Parathyroid adenoma (tissue), 2 donors: Measurements from ENCODE around the gene CEP112.
"Not testable (repeated sequence)": the region's sequence is repeated elsewhere in the genome, so short reads cannot be mapped to it uniquely, and the experiment has no call there.

ENCODE experiments used
- H2AFZ ChIP-seq: fragments of 300-600 bp; sonication (generic); one replicate; pipeline ENCODE4 v1.7.0; 2017; ENCODE audit warnings: antibody characterized with exemption, mild to moderate bottlenecking
- H3K27ac ChIP-seq: fragments of 300-600 bp; sonication (generic); one replicate; pipeline ENCODE4 v1.7.0; 2017
- H3K27me3 ChIP-seq: fragments of 300-600 bp; sonication (generic); one replicate; pipeline ENCODE4 v1.7.0; 2017; ENCODE audit warnings: low read length; ENCODE audit not compliant: control insufficient read depth, insufficient read depth
- H3K36me3 ChIP-seq: fragments of 300-600 bp; sonication (generic); one replicate; pipeline ENCODE4 v1.7.0; 2017; ENCODE audit warnings: low read length; ENCODE audit not compliant: control insufficient read depth, insufficient read depth
- H3K4me1 ChIP-seq: fragments of 300-600 bp; sonication (generic); one replicate; pipeline ENCODE4 v1.7.0; 2017; ENCODE audit warnings: control low read depth
- H3K4me2 ChIP-seq: fragments of 300-600 bp; sonication (generic); one replicate; pipeline ENCODE4 v1.7.0; 2017; ENCODE audit warnings: low read length
- H3K4me3 ChIP-seq: fragments of 300-600 bp; sonication (generic); one replicate; pipeline ENCODE4 v1.7.0; 2017; ENCODE audit warnings: low read depth, low read length
- H3K79me2 ChIP-seq: fragments of 300-600 bp; sonication (generic); one replicate; pipeline ENCODE4 v1.7.0; 2017; ENCODE audit warnings: control low read depth
- H3K9ac ChIP-seq: fragments of 300-600 bp; sonication (generic); one replicate; pipeline ENCODE4 v1.7.0; 2017; ENCODE audit warnings: mild to moderate bottlenecking
- H3K9me3 ChIP-seq: fragments of 300-600 bp; sonication (generic); one replicate; pipeline ENCODE4 v1.7.0; 2017; ENCODE audit warnings: low read length; ENCODE audit not compliant: control insufficient read depth
- TF ChIP-seq, protein P1 (sequence below): fragments of 300-600 bp; sonication (generic); IDR thresholded peaks from one replicate; pipeline ENCODE4 v1.7.0; 2017; ENCODE audit warnings: antibody characterized with exemption, mild to moderate bottlenecking
- donor health status: primary hyperparathyroidism.

CEP112 gene

DNA sequence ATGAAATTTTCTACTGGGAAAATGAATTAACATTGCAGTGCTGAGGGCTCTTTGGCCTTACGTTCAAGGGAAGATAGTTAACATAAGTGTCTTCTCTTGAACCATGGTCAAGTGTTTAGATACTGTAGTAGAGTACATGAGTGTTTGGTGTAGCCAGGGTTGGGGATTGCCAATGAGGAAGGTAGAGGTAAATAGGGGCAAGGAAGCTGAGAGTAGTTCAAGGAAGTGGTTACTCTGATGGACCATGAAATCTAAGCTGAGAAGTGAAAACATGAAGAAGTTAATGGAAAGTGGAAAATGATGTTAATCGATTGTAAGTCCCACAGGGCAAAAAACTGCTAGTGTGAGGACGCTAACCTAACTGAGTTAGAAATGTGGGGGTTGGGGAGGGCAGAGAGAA is 380.9 kb downstream of the CEP112 start:
- H3K4me1 ChIP-seq = no peaks in the 10 kb centered on the region
- H2AFZ ChIP-seq = no peak overlapping the region
- H3K9ac ChIP-seq = no peak overlapping the region
- H3K4me3 ChIP-seq = no peak overlapping the region
- H3K79me2 ChIP-seq = no peaks in the 10 kb centered on the region
- no peaks in the 10 kb centered on the region for H3K36me3 ChIP-seq
- no peaks in the 10 kb centered on the region for H3K27me3 ChIP-seq
- no peaks in the 10 kb centered on the region for H3K9me3 ChIP-seq
- TF ChIP-seq, protein P1, sequence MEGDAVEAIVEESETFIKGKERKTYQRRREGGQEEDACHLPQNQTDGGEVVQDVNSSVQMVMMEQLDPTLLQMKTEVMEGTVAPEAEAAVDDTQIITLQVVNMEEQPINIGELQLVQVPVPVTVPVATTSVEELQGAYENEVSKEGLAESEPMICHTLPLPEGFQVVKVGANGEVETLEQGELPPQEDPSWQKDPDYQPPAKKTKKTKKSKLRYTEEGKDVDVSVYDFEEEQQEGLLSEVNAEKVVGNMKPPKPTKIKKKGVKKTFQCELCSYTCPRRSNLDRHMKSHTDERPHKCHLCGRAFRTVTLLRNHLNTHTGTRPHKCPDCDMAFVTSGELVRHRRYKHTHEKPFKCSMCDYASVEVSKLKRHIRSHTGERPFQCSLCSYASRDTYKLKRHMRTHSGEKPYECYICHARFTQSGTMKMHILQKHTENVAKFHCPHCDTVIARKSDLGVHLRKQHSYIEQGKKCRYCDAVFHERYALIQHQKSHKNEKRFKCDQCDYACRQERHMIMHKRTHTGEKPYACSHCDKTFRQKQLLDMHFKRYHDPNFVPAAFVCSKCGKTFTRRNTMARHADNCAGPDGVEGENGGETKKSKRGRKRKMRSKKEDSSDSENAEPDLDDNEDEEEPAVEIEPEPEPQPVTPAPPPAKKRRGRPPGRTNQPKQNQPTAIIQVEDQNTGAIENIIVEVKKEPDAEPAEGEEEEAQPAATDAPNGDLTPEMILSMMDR = no peak
- H3K27ac ChIP-seq = no peak overlapping the region
- no peak overlapping the region for H3K4me2 ChIP-seq

DNA sequence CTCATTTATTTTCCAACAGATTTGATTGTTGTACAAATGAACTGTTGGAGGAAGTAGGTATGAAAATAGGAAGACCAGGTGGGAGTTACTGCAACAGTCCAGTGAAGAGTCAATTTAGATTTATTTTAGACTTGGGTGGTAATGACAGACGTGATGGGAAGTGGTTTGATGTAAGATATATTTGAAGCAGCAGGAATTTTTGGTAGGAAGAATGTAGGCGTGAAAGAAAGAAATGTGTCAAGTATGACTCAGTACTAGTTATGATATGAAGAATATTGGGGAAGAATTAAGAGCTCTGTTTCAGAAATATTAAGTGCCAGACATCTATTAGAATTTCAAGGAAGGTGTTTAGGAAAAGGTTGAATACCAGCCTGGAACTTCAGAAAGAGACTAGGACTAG is 382.6 kb downstream of the CEP112 start:
- no peaks in the 10 kb centered on the region for H3K4me1 ChIP-seq
- no peaks in the 10 kb centered on the region for H3K9me3 ChIP-seq
- H3K4me2 ChIP-seq = no peak overlapping the region
- no peaks in the 10 kb centered on the region for H3K27me3 ChIP-seq
- no peaks in the 10 kb centered on the region for H3K36me3 ChIP-seq
- TF ChIP-seq, protein P1 = no peak
- no peak overlapping the region for H3K9ac ChIP-seq
- H2AFZ ChIP-seq = no peak overlapping the region
- H3K79me2 ChIP-seq = no peaks in the 10 kb centered on the region
- H3K27ac ChIP-seq = no peak overlapping the region
- H3K4me3 ChIP-seq = no peak overlapping the region

DNA sequence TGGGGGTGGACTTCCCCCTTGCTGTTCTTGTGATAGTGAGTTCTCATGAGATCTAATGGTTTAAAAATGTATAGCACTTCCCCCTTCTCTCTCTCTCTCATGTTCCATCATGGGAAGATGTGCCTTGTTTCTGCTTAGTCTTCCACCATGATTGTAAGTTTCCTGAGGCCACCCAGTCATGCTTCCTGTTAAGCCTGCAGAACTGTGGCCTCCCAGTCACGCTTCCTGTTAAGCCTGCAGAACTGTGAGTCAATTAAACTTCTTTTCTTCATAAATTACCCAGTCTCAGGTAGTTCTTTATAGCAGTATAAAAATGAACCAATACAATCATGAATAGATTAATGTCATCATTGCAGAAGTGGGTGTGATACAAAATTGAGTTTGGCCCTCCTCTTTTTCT is 383.4 kb downstream of the CEP112 start:
- H3K9me3 ChIP-seq, H3K4me1 ChIP-seq, H3K9ac ChIP-seq, H2AFZ ChIP-seq, H3K27ac ChIP-seq, H3K4me3 ChIP-seq, H3K27me3 ChIP-seq, H3K79me2 ChIP-seq, H3K4me2 ChIP-seq, H3K36me3 ChIP-seq: not testable (repeated sequence)

DNA sequence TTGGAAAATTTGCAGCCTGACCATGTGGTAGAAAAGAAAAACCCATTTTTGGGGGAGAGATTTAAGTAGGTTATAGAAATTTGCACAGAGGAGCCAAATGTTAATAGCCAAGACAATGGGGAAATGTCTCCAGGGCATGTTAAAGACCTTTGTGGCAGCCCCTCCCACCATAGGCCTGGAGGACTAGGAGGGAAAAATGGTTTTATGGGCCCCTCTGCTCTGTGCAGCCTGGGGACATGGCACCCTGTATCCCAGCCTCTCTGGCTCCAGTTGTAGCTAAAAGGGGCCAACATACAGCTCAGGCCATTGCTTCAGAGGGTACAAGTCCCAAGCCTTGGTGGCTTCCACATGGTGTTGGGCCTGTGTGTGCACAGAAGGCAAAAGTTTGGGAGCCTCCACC is 384.6 kb downstream of the CEP112 start:
- H3K9me3 ChIP-seq = no peaks in the 10 kb centered on the region
- H3K4me2 ChIP-seq = no peak overlapping the region
- TF ChIP-seq, protein P1 = no peak
- no peaks in the 10 kb centered on the region for H3K79me2 ChIP-seq
- no peak overlapping the region for H3K9ac ChIP-seq
- no peak overlapping the region for H3K27ac ChIP-seq
- no peaks in the 10 kb centered on the region for H3K4me1 ChIP-seq
- no peak overlapping the region for H3K4me3 ChIP-seq
- H2AFZ ChIP-seq = no peak overlapping the region
- H3K27me3 ChIP-seq = no peaks in the 10 kb centered on the region
- no peaks in the 10 kb centered on the region for H3K36me3 ChIP-seq

DNA sequence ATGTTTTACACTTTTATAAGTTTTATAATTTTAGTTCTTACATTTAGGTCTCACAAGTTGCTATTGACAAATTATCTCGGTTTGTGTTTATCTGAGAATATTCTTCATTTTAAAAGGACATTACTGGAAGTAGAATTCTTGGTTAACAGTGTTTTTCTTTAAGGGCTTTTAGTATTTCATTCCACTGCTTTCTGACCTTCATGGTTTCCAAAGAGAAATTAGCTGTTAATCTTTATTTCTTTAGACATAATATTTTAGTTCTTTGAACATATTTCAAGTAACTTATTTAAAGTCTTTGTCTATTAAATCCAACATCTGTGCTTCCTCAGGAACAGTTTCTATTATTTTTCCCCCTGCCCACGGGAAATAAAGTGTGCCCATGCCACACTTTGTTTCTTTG is 390.4 kb downstream of the CEP112 start:
- no peak overlapping the region for H2AFZ ChIP-seq
- H3K4me1 ChIP-seq = no peaks in the 10 kb centered on the region
- H3K79me2 ChIP-seq = no peaks in the 10 kb centered on the region
- no peak overlapping the region for H3K4me2 ChIP-seq
- H3K4me3 ChIP-seq = no peak overlapping the region
- H3K27me3 ChIP-seq = no peaks in the 10 kb centered on the region
- no peak overlapping the region for H3K27ac ChIP-seq
- no peak overlapping the region for H3K9ac ChIP-seq
- H3K36me3 ChIP-seq = no peaks in the 10 kb centered on the region
- H3K9me3 ChIP-seq = no peaks in the 10 kb centered on the region
- TF ChIP-seq, protein P1 = no peak
